ENCODE measurements around the gene RAPGEF1.
"Not testable (repeated sequence)": the region's sequence is repeated elsewhere in the genome, so short reads cannot be mapped to it uniquely, and the experiment has no call there.

Gene RAPGEF1

DNA sequence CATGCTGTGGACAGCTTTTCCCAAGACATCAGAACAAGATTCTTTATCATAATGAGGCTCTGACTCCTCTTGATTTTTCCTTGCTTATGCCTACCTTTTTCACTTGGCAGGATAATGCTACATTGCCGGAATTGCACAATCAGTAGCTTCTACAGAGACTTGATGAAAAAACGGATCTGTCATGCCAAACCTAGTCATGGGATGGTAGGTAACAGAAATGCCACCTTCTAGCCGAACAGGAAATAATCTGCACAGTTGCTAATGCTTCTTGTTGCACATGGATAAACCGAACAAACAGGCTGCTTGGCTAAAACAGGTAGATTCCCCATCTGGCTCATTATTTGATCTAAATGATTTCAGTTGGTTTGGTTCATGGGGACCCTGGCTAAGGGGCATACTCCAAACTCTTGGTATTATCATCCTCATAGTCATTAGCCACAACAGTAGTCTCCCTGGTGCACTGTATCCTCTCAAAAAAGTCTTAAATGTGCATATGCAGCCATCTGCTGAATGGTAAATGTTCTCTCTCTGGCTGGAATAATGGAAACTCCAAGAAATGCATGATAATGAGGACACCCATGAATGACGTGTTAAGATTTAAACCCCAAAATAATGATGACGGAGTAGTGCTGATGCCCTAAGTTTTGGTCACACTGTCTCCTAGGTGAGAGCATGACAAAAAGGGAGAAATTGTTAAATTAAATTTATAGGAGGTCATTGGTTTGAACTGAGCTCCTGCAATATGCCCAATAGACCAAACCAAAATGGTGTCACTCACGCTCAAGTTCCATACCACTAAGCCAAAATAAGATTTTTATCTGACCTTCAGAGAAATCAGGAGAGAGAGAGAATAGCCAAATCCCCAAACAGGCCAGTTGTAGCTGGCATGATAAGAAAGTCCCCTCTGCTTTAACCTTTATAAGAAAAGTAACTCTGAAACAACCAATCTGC is 47.0 kb downstream of the RAPGEF1 start:
- DNase-seq: no peak

- no peak for DNase-seq
Observed at GRCh38 chr9:131691969-131692611, 47.8 kb downstream of the RAPGEF1 start.

GRCh38 chr9:131690941-131691573 is 48.8 kb downstream of the RAPGEF1 start:
- DNase-seq: no peak

GRCh38 chr9:131690462-131690861 is 49.4 kb downstream of the RAPGEF1 start:
- DNase-seq: no peak

GRCh38 chr9:131688377-131688776 is 51.5 kb downstream of the RAPGEF1 start:
- DNase-seq: no peak

GRCh38 chr9:131685753-131686706 is 53.8 kb downstream of the RAPGEF1 start:
- no peak for DNase-seq

DNA sequence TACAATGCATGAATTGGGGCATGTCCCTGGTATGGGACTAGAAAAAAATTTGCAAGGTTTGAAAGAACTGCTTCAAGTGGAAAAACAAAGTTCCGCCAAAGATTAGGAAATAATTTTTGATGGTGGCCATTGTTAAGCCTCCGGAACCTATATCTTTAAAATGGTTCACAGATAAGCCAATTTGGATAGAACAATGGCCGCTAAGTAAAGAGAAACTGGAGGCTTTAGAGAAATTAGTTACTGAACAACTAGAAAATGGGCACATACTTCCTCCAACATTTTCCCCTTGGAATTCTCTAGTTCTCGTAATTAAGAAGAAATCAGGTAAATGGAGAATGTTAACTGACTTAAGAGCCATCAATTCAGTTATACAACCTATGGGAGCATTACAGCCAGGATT is 56.8 kb downstream of the RAPGEF1 start:
- not testable (repeated sequence) for DNase-seq

DNA sequence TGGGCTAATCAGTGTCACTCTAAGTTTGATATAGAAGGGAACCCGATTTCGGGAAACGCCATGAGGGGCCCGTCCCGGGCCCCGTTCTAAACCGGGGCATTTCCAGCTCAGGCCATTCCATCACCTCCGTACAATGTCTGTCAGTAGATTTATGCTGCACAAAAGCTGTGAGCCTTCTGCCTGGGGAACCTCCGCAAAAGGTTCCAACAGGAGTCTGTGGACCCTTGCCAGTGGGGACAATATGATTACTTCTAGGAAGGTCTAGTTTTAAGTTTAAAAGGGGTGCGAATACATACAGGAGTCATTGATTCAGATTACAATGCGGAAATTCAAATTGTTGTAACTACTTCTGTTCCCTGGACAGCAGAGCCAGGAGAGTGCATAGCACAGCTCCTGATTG is 57.6 kb downstream of the RAPGEF1 start:
- no peak for DNase-seq

GRCh38 chr9:131681826-131682225 is 58.0 kb downstream of the RAPGEF1 start:
- DNase-seq: not testable (repeated sequence)

DNA sequence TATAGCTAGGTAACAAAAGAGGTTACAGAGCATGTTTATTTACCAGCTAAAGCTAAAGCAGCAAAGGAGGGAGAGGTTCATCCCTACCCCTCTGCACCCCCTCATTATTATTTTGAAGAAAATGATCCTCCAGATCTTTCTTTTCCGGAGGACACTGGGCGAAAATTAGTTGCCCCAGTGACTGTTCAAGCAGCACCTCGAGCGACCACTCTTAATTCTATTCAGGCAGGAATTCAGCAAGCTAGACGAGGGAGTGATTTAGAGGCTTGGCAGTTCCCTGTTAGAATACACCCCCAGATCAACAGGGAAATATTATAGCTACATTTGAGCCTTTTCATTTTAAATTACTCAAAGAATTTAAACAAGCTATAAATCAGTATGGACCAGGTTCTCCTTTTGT is 58.8 kb downstream of the RAPGEF1 start:
- not testable (repeated sequence) for DNase-seq

DNA sequence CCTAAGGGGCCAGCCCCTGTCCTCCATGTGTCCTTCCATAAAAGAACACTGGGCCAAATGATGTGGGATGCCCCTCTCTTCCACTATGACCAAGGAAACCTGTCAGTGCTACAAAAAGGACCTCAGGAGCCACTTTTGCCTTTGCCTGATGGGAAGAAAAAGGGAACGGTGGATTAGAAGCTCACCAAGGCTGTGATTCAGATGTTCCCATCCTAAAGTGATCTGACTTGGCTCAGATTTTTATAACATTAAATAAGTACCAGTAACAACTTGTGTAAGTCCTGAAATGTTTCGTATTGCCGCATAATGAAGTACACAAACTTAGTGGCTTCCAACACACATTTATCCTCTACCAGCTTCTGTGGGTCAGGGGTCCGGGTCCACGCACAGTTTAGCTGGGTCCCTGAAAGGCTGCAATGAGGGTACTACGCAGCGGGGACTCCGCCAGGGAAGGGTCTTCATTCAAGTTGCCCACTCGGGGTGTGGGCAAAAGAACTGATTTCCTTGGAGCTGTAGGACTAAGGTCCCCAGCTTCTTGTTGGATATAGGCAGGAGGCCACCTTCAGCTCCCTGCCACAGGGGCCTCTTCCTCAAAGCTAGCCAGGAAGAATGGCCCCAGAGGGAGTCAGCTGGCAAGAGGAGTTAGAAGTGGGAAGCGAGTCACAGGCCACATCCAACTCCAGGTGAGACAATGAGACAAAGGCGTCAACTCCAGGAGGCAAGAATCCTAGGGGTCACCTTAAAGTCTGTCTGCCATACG is 60.4 kb downstream of the RAPGEF1 start:
- no peak for DNase-seq

- DNase-seq: peak in 7 of 51 donors; percentile 10 to 58 (median 32)
Observed at GRCh38 chr9:131678499-131679111, 61.3 kb downstream of the RAPGEF1 start.

DNA sequence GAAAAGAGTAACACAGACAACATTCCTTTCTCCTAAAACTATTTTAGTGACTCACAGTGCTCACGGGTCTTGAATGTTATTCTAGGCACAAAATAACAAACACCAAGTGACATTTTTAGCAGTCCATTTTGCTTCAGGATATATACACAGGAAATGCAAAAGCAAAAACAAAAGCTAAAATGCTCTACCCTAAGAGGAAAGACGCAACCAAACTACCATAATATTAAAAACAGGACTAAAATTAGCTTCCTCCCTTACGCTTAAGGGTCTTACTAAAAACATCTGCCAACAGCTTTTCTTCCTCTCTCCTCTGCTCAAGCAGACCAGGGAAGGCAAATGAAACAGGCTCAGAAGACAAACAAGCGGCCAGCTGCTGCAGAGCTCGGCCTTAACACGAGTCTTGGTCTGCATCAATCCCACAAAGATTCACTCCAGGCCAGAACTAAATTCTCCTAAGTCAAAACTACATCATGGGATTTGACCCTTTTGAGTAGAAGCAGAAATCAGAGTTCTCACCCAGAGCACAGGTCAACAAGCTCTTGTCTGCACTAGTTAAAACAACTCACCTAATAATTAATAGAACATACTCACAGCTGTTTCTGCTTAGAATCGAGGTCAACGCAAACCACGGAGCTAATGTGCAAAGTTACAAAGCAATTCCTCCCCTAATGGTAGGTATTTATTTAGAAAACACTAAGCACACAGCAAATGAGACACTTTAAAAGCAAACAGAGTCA is 62.3 kb downstream of the RAPGEF1 start:
- DNase-seq: no peak

DNA sequence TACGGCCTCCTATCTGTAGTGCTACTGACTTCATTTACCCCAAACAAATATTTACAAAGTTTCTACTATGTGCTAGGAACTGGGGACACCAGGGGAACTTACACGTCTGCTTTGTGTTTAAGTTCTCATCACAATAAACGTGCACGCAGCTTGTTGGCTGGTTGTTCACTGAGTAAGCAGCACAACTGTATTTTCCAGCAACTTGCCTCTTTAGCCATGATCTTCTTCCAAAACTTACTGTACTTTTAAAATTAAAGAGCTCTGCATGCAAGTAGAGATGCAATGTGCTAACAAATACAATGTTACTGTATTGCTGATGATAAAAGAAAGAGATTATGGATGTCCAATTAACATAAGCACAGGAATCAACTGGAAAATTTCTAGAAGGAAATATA is 62.8 kb downstream of the RAPGEF1 start:
- DNase-seq: no peak

- DNase-seq: no peak
Observed at GRCh38 chr9:131676431-131676972, 63.4 kb downstream of the RAPGEF1 start.

DNA sequence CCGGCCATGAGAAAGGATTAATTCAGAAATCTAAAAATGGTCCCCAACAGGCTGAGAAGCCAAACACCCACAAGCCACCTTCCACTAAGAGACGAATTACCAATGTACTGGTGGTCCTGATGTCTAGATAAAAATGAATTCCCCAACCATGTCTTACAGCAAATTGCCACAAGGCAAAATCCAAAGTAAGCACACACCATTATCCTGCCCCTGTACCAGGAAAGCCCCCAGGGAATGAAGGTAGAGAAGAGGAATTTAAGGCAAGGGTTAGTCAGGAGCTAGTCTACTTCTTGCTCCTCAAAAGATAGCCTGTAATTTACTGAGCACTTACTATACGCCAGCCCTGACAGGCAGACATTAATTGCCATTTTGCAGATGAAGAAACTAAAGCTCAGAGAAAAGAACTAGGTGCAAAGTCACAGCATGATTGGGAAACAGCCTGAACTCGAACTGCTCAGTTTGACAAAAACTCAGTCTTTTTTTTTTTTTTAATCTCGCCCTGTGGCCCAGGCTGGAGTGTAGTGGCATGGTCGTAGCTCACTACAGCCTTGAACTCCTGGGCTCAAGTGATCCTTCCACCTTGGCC is 64.3 kb downstream of the RAPGEF1 start:
- DNase-seq: no peak

GRCh38 chr9:131674425-131675421 is 65.2 kb downstream of the RAPGEF1 start:
- no peak for DNase-seq
